ENCODE measurements around the gene NDUFAF5. TPM values are rescaled to one million over a fixed set of nuclear protein-coding genes. Genes with fewer than 3 reads are reported as not detected.

Gene NDUFAF5, protein sequence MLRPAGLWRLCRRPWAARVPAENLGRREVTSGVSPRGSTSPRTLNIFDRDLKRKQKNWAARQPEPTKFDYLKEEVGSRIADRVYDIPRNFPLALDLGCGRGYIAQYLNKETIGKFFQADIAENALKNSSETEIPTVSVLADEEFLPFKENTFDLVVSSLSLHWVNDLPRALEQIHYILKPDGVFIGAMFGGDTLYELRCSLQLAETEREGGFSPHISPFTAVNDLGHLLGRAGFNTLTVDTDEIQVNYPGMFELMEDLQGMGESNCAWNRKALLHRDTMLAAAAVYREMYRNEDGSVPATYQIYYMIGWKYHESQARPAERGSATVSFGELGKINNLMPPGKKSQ
- 32.3 to 37.3 TPM (median 36.1 TPM) in 5 replicates for total RNA-seq (2022; extraction: Qiagen RNA extraction)

DNA sequence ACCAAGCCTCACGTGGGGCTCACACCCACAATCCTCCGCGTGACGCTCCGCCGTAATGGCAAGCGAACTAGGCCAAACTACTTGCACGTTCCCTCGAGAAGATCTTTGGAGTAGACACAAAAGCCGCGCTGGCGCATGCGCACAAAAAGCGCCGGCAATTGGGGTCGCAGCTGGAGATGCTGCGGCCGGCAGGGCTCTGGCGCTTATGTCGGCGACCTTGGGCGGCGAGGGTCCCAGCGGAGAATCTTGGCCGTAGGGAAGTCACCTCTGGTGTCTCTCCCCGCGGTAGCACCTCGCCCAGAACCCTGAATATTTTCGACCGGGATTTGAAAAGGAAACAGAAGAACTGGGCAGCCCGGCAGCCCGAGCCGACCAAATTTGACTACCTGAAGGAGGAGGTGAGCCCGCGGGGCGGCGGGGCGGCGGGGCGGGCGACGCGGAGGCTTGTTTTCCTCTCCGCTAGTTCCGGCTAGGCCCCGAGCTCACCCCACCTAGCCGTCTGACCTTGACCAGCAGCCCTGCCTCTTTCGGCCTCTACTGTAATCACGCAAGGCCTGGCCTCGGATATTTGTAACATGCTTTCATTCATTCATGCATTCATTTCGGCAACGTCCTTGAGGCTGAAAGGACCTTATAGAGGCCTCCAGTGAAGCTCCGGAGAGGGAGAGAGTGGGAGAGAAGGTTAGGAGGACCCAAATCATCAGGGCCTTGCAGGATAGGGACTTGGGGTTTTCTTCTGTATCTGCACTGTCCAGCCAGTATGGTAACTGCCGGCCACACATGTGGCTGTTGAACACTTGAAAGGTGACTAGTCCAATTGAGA, at the start of gene NDUFAF5, which contains the start of gene ESF1:
TSS of gene NDUFAF5 (plus strand) at position 136 of the 823 bp plus-strand sequence. CDS start at position 177, 41 bp downstream.
TSS of gene ESF1 (minus strand) at position 27 of the 823 bp plus-strand sequence. CDS start 1,779 bp downstream, outside the sequence.

Other genes starting within 250 kb of the NDUFAF5 start
- gene TASP1, start 146.1 kb upstream of the NDUFAF5 start, total RNA-seq (2022; extraction: Qiagen RNA extraction) = 8.5 to 10.4 TPM (median 9.5 TPM) in 5 replicates
- 21.6 to 28.3 TPM (median 24.1 TPM) in 5 replicates for gene ESF1, start 109 bp upstream of the NDUFAF5 start, total RNA-seq (2022; extraction: Qiagen RNA extraction)
- not detected in 5 replicates for gene SEL1L2, start 205.6 kb downstream of the NDUFAF5 start, total RNA-seq (2022; extraction: Qiagen RNA extraction)
- gene MACROD2, start 210.5 kb downstream of the NDUFAF5 start, total RNA-seq (2022; extraction: Qiagen RNA extraction) = 0.26 to 0.64 TPM (median 0.51 TPM) in 5 replicates

All from A549 treated with dexamethasone at 1 μM for 4 hours (cell line).